GM19328 (cell line): Measurements from ENCODE around the gene DOCK3.
"Not testable (repeated sequence)": the region's sequence is repeated elsewhere in the genome, so short reads cannot be mapped to it uniquely, and the experiment has no call there.

Source experiments
- ATAC-seq: cut with Tn5 transposase; IDR thresholded peaks from one replicate; pipeline ENCODE4 v1.9.1; 2021; ENCODE audit warnings: mild to moderate bottlenecking, moderate library complexity; ENCODE audit not compliant: unreplicated experiment

DOCK3 gene

DNA sequence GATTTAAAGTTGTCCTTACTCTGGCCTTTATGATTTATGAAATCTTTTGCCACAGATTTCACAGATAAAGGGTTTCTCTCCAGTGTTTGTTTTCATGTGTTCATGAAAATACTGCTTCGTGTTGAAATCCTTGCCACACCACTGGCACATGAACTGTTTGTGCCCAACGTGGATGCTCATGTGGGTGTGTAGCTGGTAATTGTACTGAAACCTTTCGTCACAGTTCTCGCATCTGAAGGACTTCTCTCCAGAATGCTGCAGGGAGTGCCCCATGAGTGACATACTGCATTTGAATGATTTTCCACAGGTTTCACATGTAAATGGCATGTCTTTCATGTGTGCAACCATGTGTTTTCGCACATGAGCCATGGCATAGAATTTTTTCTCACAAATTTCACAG, 111.9 kb downstream of the DOCK3 start:
- no peak for ATAC-seq

DNA sequence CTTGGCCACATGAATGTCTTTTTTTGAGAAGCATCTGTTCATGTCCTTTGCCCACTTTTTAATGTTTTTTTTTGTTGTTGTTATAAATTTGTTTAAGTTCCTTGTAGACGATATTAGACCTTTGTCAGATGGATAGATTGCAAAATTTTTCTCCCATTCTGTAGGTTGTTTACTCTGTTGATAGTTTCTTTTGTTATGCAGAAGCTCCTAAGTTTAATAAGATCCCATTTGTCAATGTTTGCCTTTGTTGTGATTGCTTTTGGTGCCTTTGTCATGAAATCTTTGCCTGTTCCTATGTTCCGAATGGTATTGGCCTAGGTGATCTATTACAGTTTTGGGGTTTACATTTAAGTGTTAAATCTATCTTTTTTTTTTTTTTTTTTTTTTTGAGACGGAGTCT, 116.2 kb downstream of the DOCK3 start:
- ATAC-seq = not testable (repeated sequence)

DNA sequence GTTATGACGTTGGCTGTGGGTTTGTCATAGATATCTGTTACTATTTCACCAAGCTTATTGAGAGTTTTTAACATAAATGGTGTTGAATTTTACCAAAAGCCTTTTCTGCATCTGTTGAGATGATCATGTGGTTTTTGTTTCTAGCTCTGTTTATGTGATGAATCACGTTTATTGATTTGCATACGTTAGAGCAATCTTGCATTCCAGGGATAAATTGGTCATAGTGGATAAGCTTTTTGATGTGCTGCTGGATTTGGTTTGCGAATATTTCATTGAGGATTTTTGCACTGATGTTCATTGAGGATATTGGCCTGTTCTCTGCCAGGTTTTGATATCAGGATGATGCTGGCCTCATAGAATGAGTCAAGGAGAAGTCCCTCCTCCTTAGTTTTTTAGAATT, 117.8 kb downstream of the DOCK3 start:
- no peak for ATAC-seq

DNA sequence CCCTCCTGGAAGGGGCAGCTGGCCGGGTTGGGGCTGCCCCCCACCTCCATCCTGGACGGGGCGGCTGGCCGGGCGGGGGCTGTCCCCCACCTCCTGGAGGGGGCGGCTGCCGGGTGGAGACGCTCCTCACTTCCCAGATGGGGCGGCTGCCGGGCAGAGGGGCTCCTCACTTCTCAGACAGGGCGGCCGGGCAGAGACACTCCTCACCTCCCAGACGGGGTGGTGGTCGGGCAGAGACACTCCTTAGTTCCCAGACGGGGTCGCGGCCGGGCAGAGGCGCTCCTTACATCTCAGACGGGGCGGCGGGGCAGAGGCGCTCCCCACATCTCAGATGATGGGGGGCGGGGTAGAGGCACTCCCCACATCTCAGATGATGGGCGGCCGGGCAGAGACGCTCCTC, 129.1 kb downstream of the DOCK3 start:
- ATAC-seq = not testable (repeated sequence)

DNA sequence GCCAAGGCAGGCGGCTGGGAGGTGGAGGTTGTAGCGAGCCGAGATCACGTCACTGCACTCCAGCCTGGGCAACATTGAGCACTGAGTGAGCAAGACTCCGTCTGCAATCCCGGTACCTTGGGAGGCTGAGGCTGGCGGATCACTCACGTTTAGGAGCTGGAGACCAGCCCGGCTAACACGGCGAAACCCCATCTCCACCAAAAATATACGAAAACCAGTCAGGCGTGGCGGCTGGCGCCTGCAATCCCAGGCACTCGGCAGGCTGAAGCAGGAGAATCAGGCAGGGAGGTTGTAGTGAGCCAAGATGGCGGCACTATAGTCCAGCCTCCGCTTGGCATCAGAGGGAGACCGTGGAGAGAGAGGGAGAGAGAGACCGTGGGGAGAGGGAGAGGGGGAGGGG, 129.6 kb downstream of the DOCK3 start:
- ATAC-seq = not testable (repeated sequence)

DNA sequence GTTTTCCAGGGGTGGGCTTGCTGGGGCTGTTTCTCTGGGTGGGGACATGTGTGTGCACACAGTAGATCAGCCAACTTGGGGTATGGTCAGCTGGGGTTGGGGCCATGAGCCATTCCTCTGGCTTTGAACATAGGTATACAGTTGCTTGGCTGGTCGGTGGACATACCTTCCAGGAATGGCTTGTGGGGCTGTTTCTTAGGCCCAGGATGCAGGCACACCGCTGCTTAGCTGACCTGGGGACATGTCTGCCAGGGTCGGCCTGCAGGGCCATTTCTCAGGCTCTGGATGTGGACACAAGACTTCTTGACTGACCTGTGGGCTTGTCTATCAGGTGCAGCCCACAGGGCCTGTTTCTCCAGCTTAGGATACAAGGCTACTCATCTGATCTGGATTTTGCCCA, 130.6 kb downstream of the DOCK3 start:
- no peak for ATAC-seq

DNA sequence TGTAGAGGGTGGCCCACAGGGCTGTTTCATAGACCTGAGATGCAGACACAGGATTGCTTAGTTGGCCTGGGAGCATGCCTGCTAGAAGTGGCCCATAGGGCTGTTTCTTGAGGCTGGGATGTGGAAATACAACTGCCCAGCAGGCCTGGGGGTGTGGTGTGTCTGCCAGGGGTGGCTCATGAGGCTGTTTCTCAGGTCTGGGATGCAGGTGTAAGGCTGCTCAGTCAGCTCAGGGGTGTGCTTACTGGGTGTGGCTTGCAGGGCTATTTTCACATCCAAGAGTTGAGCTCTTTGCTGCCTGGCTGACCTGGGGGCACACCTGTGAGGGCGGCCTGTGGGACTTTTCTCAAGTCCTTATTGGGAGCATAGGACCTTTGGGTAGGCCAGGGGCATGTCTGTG, 131.3 kb downstream of the DOCK3 start:
- no peak for ATAC-seq

DNA sequence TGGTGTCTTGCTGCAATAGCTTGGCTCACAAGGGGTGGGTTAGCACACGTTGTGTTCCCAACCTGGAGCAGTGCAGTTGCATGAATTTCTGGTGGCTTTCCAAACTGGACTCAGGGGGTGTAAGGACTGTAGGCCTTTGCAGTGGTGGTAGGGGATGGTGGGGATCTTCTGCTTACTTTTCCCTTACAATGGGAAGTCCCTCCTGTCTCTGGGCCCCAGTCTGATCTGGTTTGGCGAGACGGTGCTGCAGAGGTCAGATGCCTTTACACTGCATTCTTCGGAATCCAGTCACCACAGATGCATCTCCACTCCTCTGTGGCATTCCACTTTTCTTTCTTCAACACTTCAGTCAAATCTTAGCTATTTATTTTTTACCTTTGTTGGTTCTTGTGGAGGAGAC, 132.1 kb downstream of the DOCK3 start:
- ATAC-seq = no peak

DNA sequence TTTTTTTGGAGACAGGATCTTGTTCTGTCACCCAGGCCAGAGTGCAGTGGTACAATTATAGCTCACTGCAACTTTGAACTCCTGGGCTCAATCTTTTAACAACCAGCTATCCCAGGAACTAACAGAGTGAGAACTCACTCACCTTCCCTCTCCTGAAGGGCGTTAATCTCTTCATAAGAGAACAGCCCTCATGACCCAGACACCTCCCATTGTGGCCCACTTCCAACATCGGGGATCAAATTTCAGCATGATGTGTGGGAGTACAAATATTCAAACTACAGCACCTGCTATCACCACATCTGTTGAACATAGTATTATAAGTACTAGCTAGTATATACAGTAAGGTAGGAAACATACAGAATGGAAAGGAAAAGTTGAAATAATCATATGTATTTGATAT, 132.5 kb downstream of the DOCK3 start:
- ATAC-seq = no peak

DNA sequence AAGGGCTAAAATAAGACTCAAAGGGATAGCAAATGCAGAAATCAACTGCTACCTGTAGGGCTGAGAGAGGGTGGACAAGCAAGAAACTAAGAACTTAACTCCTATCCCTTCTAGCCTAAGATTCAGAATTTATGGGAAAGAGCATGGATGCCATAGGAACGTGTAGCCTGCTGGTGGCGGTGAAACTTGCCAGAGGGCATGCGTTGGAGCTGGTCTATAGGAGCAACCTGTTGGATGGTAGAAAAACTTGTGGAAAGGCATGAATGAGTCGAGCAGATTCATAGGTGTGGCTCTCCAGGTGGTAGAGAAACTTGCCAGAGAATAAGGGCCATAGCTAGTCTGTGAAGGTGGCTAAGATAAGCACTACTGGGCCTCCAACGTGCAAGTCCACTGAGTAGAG, 137.2 kb downstream of the DOCK3 start:
- ATAC-seq = no peak

DNA sequence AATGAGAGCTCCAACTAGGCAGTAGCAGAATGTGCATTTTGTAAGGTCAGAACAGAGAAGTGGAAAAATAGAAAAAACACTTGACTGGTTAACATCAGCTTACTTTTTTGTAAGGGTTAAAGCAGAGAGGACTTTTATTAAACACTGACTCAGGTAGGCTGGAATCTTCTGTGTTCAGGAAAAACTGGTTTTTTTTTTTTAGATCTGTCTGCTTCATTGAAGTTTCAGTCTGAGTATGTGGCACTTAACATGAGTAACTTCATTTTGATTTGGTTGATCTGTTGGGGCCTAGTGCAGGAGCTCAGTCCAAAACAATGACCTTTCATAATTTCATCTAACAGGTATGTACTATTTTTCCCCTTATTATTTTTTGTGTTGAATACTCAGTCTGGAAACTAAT, 141.1 kb downstream of the DOCK3 start:
- no peak for ATAC-seq

DNA sequence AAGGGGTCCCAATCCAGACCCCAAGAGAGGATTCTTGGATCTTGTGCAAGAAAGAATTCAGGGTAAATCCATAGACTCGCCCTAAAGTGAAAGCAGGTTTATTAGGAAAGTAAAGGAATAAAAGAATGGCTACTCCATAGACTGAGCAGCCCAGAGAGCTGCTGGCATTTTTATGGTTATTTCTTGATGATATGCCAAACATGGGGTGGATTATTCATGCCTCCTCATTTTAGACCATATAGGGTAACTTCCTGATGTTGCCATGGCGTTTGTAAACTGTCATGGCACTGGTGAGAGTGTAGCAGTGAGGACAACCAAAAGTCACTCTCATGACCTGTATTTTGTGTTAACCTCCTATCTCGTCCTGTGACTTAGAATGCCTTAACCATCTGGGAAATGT, 142.2 kb downstream of the DOCK3 start:
- ATAC-seq = no peak

DNA sequence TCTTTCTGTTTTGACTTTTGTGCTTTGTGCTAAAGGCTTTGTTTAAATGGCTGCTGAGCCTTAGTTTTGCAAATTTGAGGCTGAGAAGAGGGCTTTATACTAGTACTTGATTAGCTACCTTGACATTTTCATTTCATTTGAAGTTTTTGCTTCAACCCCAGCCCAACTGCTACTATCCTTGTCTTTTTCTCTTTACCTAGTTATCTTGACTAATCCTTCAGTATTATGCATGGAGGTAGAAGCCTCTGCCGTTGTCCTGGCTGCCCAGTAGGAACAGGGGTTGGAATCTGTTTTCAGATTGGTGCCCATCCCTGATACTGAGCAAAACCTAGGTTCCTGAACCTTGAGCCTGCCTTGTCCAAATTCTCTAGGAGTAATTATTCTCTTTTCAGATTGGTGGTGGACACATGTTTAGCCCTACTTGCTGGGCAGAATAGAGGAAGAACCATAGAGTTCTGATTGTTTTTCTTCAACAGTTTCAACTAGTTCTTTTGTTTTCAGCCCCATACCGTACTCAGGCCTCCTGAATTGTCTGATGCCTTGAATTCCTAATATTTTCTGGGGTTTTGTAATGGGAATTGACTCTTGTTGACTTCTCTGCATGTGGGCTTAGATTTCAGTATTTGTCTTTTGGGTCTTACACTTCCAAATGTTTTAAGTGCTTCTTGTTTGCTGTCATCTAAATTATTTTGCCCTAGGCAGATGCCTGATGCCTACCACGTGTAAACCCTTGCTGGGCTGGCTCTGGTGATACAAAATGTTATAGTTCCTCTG, 143.2 kb downstream of the DOCK3 start:
- ATAC-seq = no peak

DNA sequence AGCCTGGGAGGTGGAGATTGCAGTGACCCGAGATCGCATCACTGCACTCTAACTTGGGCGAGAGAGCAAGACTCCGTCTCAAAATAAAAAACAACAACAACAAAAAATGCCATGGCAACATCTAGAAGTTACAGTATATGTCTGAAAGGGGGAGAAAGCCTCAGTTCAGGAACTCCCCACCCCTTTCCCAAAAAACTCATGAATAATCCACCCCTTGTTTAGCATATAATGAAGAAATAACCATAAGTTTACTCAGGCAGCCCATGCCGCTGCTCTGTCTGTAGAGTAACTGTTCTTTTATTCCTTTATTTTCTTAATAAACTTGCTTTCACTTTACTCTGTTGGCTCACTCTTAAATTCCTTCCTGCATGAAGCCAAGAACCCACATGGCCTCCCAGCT, 145.2 kb downstream of the DOCK3 start:
- ATAC-seq = no peak

DNA sequence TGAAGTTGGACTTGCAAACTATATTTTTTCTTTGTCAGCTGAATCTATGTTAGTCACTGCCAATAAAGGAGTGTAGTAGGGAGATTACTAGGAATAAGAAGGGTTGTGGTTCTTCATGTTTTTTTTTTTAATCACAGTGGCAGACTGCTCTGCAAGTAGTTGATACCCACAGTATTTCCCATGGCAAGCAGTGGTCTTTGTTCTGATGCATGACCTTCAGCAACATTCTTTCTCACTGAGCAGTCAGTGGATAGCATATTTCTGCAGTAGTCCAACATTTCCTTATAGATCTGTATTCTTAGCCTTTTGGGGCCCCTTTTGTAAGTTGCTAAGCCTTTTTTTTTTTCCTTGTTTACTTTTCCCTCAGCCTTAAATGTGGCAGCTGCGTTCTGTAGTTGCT, 151.1 kb downstream of the DOCK3 start:
- no peak for ATAC-seq

DNA sequence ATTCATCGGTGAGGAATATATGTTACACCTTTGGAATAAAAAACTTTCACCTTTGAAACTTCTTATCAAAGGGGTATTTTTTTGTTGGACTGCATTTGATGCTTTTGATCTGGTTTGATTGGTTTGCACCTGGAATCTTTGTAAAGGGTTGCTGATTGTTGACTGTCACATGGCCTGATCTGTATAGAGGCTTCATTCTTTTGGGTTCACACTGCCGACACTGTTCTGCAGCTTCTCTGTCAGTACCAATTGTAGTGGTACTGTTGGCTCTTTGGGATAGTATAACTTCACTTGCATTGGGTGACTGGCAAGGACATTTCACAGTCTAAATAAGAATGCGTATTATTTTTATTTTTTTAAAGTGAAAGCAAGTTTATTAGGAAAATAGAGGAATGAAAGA, 155.7 kb downstream of the DOCK3 start:
- no peak for ATAC-seq

DNA sequence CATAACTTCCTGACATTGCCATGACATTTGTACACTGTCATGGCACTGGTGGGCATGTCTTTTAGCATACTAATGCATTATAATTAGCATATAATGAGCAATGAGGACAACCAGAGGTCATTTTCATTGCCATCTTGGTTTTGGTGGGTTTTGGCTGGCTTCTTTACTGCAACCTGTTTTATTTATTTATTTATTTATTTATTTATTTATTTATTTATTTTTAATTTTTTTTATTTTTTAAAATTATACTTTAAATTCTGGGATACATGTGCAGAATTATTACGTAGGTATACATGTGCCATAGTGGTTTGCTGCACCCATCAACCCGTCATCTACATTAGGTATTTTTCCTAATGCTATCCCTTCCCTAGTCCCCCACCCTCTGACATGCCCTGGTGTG, 156.3 kb downstream of the DOCK3 start:
- not testable (repeated sequence) for ATAC-seq

DNA sequence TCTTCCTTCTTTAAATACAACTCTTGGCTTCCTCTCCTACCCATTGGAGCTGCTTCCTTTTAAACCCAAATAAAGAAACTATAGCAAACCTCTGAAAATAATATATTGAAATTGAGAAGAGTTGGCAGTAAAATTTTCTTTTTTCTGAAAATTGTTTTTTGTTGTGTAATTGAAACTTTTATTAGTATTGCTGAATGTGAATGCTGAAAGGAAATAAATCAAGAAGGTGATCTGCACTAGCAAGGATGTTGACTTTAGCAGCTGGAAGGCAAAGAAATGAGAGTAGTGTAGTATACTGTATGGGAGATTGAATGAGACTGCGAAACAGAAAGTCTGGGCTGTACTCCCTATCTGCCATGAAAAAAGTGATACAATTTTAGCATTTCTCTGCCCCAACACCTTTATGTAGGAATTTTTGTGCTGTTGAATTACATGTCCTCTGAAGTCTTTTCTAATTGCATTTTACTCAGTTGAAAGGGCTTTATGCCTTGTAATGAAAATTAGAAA, 166.3 kb downstream of the DOCK3 start:
- ATAC-seq = no peak

DNA sequence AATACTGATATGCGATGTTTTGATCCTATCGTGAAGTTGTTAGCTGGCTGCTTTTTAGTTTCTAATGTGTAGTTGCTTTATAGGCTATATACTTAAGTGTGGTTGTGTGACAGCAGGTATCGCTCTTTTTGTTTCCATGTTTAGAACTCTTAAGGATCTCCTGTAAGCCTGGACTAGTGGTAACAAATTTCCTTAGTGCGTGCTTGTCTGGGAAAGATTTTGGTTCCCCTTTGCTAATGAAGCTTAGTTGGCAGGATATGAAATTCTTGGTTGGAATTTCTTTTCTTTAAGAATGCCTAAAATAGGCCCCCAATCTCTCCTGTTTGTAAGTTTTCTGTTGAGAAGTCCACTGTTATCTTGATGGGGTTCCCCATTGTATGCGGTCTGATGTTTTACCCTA, 173.6 kb downstream of the DOCK3 start:
- no peak for ATAC-seq

DNA sequence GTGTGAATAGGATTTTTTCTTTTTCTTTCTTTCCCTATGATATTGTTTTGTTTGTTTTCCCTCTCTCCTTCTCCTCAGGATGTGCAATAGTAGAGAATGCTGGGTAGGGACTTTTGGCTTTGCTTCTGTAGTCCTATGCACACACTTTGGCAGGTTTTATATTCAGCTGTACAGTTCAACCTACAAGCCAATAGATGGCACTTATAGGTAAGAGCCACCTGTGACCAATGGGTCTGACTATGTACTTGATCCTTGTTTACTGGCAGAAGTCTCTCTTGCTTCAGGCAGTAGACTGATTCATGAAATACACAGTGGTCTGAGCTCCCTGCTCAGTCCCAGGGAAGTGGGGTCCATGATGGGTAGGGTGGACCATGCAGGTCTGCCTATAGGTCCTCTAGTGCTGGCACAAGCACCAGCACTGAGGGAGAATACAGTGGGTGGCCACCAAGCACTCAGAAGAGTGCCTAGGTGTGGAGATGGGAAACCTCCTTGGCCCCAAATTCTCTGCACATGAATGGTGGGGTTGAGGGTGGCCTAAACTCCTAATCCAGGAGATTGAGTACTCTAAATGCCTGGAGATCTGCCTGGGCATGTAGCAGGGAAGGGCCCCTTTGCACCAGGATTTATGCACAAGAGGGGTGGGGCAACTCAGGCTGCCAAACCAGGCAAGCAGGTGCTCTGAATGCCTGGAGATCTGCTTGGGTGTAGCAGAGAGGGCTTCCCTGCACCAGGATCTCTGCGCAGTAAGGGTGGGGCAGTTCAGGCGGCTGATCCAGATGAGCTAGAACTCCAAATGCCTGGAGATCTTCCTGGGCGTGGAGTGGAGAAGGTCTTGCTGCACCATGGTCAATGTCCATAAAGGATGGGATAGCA, 176.1 kb downstream of the DOCK3 start:
- no peak for ATAC-seq

DNA sequence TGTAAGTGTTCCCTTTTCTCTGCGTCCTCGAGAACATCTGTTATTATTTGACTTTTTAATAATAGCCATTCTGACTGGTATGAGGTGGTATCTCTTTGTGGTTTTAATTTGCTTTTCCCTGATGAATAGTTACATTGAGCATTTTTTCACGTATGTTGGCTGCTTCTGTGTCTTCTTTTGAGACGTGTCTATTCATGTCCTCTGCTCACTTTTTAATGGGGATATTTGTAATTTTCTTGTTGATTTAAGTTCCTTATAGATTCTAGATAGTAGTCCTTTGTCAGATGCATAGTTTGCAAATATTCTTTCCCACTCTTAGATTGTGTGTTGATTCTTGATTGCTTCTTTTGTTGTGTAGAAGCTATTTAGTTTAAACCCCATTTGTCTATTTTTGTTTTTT, 179.2 kb downstream of the DOCK3 start:
- ATAC-seq = no peak

DNA sequence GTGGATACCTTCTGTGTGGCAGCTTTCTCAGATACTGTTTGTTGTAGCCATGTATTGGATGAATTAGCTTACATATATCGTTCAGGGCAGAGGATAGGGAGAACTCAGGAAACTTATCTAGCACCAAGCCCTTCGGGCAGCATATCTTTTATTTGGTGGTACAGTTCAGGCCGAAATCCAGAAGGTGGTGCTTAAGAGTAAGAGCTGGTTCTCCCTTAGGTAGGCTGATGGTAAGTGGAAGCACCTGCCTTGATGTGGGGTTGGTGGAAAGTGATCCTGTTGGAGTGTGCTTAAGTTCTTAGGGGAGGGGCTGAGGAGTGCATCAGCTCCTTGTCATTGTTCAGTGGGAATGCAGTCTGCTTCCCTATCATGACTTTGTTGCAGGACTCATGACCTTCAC, 187.5 kb downstream of the DOCK3 start:
- ATAC-seq = no peak
